Measurements from ENCODE around the gene ESF1.
A peak's percentile ranks its signal among the peaks of the same experiment; 100 is the strongest.

ESF1 gene

GRCh38 chr20:13784893-13785715 lies at the start of gene ESF1, which contains the start of gene NDUFAF5:
ESF1 (minus strand) TSS chr20:13784919; CDS start chr20:13783140, 1,779 bp downstream.
NDUFAF5 (plus strand) TSS chr20:13785028; CDS start chr20:13785069, 41 bp downstream.
- peak; percentile 94 for DNase-seq
- in situ Hi-C loops (cut with MboI; ENCODE audit: low pct_unique_long_range_greater_than_20kb, low sequenced_read_pairs): no loop called here

GRCh38 chr20:13831476-13831875 lies 46.8 kb upstream of the ESF1 start:
- in situ Hi-C loops (cut with MboI; ENCODE audit: low pct_unique_long_range_greater_than_20kb, low sequenced_read_pairs): no loop called here
- DNase-seq: no peak

- DNase-seq: no peak
- in situ Hi-C loops (cut with MboI; ENCODE audit: low pct_unique_long_range_greater_than_20kb, low sequenced_read_pairs): no loop called here
Measured at GRCh38 chr20:13825465-13825864, 40.7 kb upstream of the ESF1 start.

GRCh38 chr20:13824459-13824858 lies 39.7 kb upstream of the ESF1 start:
- no peak for DNase-seq
- in situ Hi-C loops (cut with MboI; ENCODE audit: low pct_unique_long_range_greater_than_20kb, low sequenced_read_pairs): no loop called here

GRCh38 chr20:13822459-13822858 lies 37.7 kb upstream of the ESF1 start:
- in situ Hi-C loops (cut with MboI; ENCODE audit: low pct_unique_long_range_greater_than_20kb, low sequenced_read_pairs): no loop called here
- no peak for DNase-seq

GRCh38 chr20:13821876-13822275 lies 37.2 kb upstream of the ESF1 start:
- DNase-seq: no peak
- in situ Hi-C loops (cut with MboI; ENCODE audit: low pct_unique_long_range_greater_than_20kb, low sequenced_read_pairs): no loop called here

GRCh38 chr20:13819885-13820645 lies 35.3 kb upstream of the ESF1 start:
- in situ Hi-C loops (cut with MboI; ENCODE audit: low pct_unique_long_range_greater_than_20kb, low sequenced_read_pairs): no loop called here
- peak; percentile 76 for DNase-seq

GRCh38 chr20:13817342-13817741 lies 32.6 kb upstream of the ESF1 start:
- in situ Hi-C loops (cut with MboI; ENCODE audit: low pct_unique_long_range_greater_than_20kb, low sequenced_read_pairs): no loop called here
- no peak for DNase-seq

- DNase-seq: no peak
- in situ Hi-C loops (cut with MboI; ENCODE audit: low pct_unique_long_range_greater_than_20kb, low sequenced_read_pairs): no loop called here
Measured at GRCh38 chr20:13816757-13817156, 32.0 kb upstream of the ESF1 start.

- in situ Hi-C loops (cut with MboI; ENCODE audit: low pct_unique_long_range_greater_than_20kb, low sequenced_read_pairs): no loop called here
- DNase-seq: no peak
Measured at GRCh38 chr20:13814672-13815071, 30.0 kb upstream of the ESF1 start.

- DNase-seq: no peak
- in situ Hi-C loops (cut with MboI; ENCODE audit: low pct_unique_long_range_greater_than_20kb, low sequenced_read_pairs): no loop called here
Measured at GRCh38 chr20:13813910-13814309, 29.2 kb upstream of the ESF1 start.

- in situ Hi-C loops (cut with MboI; ENCODE audit: low pct_unique_long_range_greater_than_20kb, low sequenced_read_pairs): no loop called here
- DNase-seq: no peak
Measured at GRCh38 chr20:13810446-13810845, 25.7 kb upstream of the ESF1 start.

GRCh38 chr20:13809855-13810254 lies 25.1 kb upstream of the ESF1 start:
- in situ Hi-C loops (cut with MboI; ENCODE audit: low pct_unique_long_range_greater_than_20kb, low sequenced_read_pairs): no loop called here
- DNase-seq: no peak

GRCh38 chr20:13809373-13809772 lies 24.7 kb upstream of the ESF1 start:
- no peak for DNase-seq
- in situ Hi-C loops (cut with MboI; ENCODE audit: low pct_unique_long_range_greater_than_20kb, low sequenced_read_pairs): no loop called here

- DNase-seq: peak; percentile 27
- in situ Hi-C loops (cut with MboI; ENCODE audit: low pct_unique_long_range_greater_than_20kb, low sequenced_read_pairs): no loop called here
Measured at GRCh38 chr20:13800728-13801134, 16.0 kb upstream of the ESF1 start.

GRCh38 chr20:13799974-13800373 lies 15.3 kb upstream of the ESF1 start:
- no peak for DNase-seq
- in situ Hi-C loops (cut with MboI; ENCODE audit: low pct_unique_long_range_greater_than_20kb, low sequenced_read_pairs): no loop called here

- DNase-seq: no peak
- in situ Hi-C loops (cut with MboI; ENCODE audit: low pct_unique_long_range_greater_than_20kb, low sequenced_read_pairs): no loop called here
Measured at GRCh38 chr20:13799040-13799439, 14.3 kb upstream of the ESF1 start.

- DNase-seq: no peak
- in situ Hi-C loops (cut with MboI; ENCODE audit: low pct_unique_long_range_greater_than_20kb, low sequenced_read_pairs): no loop called here
Measured at GRCh38 chr20:13794667-13795066, 9.9 kb upstream of the ESF1 start.

GRCh38 chr20:13793001-13793400 lies 8.3 kb upstream of the ESF1 start:
- in situ Hi-C loops (cut with MboI; ENCODE audit: low pct_unique_long_range_greater_than_20kb, low sequenced_read_pairs): no loop called here
- DNase-seq: no peak
